Measurements from ENCODE around the gene MAP1A.
A peak's percentile ranks its signal among the peaks of the same experiment; 100 is the strongest.

The MAP1A gene

GRCh38 chr15:43484455-43484854 lies 33.0 kb upstream of the MAP1A start:
- H3K4me1 ChIP-seq (ENCODE audit: control insufficient read depth in 1 of 2, insufficient read depth in 1 of 2, low read depth in 1 of 2, low read length in 1 of 2) = no peaks in the 10 kb centered on the region
- H3K4me3 ChIP-seq (ENCODE audit: low read depth in 1 of 2, low read length in 1 of 2) = no peak overlapping the region
- no peak for TF ChIP-seq CTCF (IDR thresholded peaks at IDR 0.05)
- H3K27ac ChIP-seq = no peak overlapping the region
- H3K27me3 ChIP-seq = no peaks in the 10 kb centered on the region
- peaks cover under 1% of the 10 kb centered on the region for H3K36me3 ChIP-seq
- no peaks in the 10 kb centered on the region for H3K9me3 ChIP-seq

- no peak overlapping the region for H3K4me3 ChIP-seq (ENCODE audit: low read depth in 1 of 2, low read length in 1 of 2)
- no peaks in the 10 kb centered on the region for H3K36me3 ChIP-seq
- TF ChIP-seq CTCF (IDR thresholded peaks at IDR 0.05) = no peak
- H3K27ac ChIP-seq = no peak overlapping the region
- no peaks in the 10 kb centered on the region for H3K9me3 ChIP-seq
- no peaks in the 10 kb centered on the region for H3K27me3 ChIP-seq
- H3K4me1 ChIP-seq (ENCODE audit: control insufficient read depth in 1 of 2, insufficient read depth in 1 of 2, low read depth in 1 of 2, low read length in 1 of 2) = peaks cover 3 to 4% of the 10 kb centered on the region in 2 experiments
These were observed 30.0 kb upstream of the MAP1A start for GRCh38 chr15:43487271-43487895.

GRCh38 chr15:43488790-43489189 lies 28.6 kb upstream of the MAP1A start:
- no peak overlapping the region for H3K27ac ChIP-seq
- no peak for TF ChIP-seq CTCF (IDR thresholded peaks at IDR 0.05)
- H3K4me3 ChIP-seq (ENCODE audit: low read depth in 1 of 2, low read length in 1 of 2) = no peak overlapping the region
- H3K27me3 ChIP-seq = no peaks in the 10 kb centered on the region
- no peaks in the 10 kb centered on the region for H3K9me3 ChIP-seq
- H3K4me1 ChIP-seq (ENCODE audit: control insufficient read depth in 1 of 2, insufficient read depth in 1 of 2, low read depth in 1 of 2, low read length in 1 of 2) = peaks cover 10 to 11% of the 10 kb centered on the region in 2 experiments
- H3K36me3 ChIP-seq = no peaks in the 10 kb centered on the region

- Histone ChIP-seq H3K4me3 (ENCODE audit: low read depth in 1 of 2, low read length in 1 of 2) (no peak overlapping the region), H3K27ac (no peak overlapping the region), H3K36me3 (no peaks in the 10 kb centered on the region), H3K4me1 (ENCODE audit: control insufficient read depth in 1 of 2, insufficient read depth in 1 of 2, low read depth in 1 of 2, low read length in 1 of 2) (peaks cover 10 to 11% of the 10 kb centered on the region in 2 experiments), H3K9me3 (no peaks in the 10 kb centered on the region), H3K27me3 (no peaks in the 10 kb centered on the region)
- no peak for TF ChIP-seq CTCF (IDR thresholded peaks at IDR 0.05)
These were observed 28.2 kb upstream of the MAP1A start for GRCh38 chr15:43489191-43489590.

GRCh38 chr15:43492266-43492665 lies 25.1 kb upstream of the MAP1A start:
- no peaks in the 10 kb centered on the region for H3K36me3 ChIP-seq
- peak overlapping the region; percentile 80 to 95 for H3K4me3 ChIP-seq (ENCODE audit: low read depth in 1 of 2, low read length in 1 of 2)
- H3K4me1 ChIP-seq (ENCODE audit: control insufficient read depth in 1 of 2, insufficient read depth in 1 of 2, low read depth in 1 of 2, low read length in 1 of 2) = peaks cover 10 to 11% of the 10 kb centered on the region in 2 experiments
- TF ChIP-seq CTCF (IDR thresholded peaks at IDR 0.05) = no peak
- no peaks in the 10 kb centered on the region for H3K27me3 ChIP-seq
- H3K27ac ChIP-seq = no peak overlapping the region
- H3K9me3 ChIP-seq = no peaks in the 10 kb centered on the region
